BJ (cell line): ENCODE results near the gene EEF1A2. TPM values are rescaled to one million over a fixed set of nuclear protein-coding genes. Genes with fewer than 3 reads are reported as not detected.

Source experiments
- CTCF ChIA-PET: fragments of 350-600 bp; formaldehyde crosslinking; extraction: SDS; loops from one replicate; lab custom pipeline; 2021; ENCODE audit warnings: antibody characterized with exemption, inconsistent platforms; lab: Yijun Ruan, JAX
- POLR2A ChIA-PET: fragments of 300-600 bp; sonication (Branson Sonifier 250); formaldehyde crosslinking; extraction: SDS; loops from one replicate; lab custom pipeline; 2021; ENCODE audit warnings: antibody characterized with exemption; lab: Charles Lee
- DNase-seq: peaks from one replicate; pipeline ENCODE4 v3.0.0-alpha.2; 2011; ENCODE audit warnings: low read depth
- H3K27me3 ChIP-seq: 2 replicates; pipeline ENCODE4 v1.6.0; 2011; ENCODE audit warnings: low read length; ENCODE audit not compliant: control insufficient read depth, insufficient read depth
- H3K36me3 ChIP-seq: 2 replicates; pipeline ENCODE4 v1.5.1; 2011; ENCODE audit warnings: low read length; ENCODE audit not compliant: control insufficient read depth, insufficient read depth
- H3K4me3 ChIP-seq: 2 replicates; pipeline ENCODE4 v1.5.1; 2011; ENCODE audit warnings: low read depth, mild to moderate bottlenecking, control low read depth, low read length
- polyA plus RNA-seq: library from polyadenylated mRNA; depleted of rRNA; stranded (reverse); fragments of >200 nt; gene quantifications from 2 replicates; pipeline ENCODE4 v1.2.3, GENCODE V29; 2011
- TF ChIP-seq, protein P1 (sequence below): IDR thresholded peaks from 2 replicates; pipeline ENCODE4 v1.5.1; 2011; ENCODE audit warnings: low read depth, mild to moderate bottlenecking, control low read depth, inconsistent platforms, low read length, moderate library complexity; ENCODE audit not compliant: insufficient read depth

The EEF1A2 gene
- polyA plus RNA-seq, 1 experiment, result 9.4 TPM

GRCh38 chr20:63465380-63466249, 33.3 kb downstream of the EEF1A2 start:
- ChIA-PET CTCF (interaction anchor here (1.9 kb wide), 1 partner anchor 30 kb away, joined by 6 read pairs; no protein-coding TSS in a partner anchor), POLR2A (no interaction called here)
- Histone ChIP-seq H3K27me3 (peaks cover 4% of the 10 kb centered on the region), H3K36me3 (no peaks in the 10 kb centered on the region), H3K4me3 (no peak overlapping the region)
- TF ChIP-seq, protein P1, sequence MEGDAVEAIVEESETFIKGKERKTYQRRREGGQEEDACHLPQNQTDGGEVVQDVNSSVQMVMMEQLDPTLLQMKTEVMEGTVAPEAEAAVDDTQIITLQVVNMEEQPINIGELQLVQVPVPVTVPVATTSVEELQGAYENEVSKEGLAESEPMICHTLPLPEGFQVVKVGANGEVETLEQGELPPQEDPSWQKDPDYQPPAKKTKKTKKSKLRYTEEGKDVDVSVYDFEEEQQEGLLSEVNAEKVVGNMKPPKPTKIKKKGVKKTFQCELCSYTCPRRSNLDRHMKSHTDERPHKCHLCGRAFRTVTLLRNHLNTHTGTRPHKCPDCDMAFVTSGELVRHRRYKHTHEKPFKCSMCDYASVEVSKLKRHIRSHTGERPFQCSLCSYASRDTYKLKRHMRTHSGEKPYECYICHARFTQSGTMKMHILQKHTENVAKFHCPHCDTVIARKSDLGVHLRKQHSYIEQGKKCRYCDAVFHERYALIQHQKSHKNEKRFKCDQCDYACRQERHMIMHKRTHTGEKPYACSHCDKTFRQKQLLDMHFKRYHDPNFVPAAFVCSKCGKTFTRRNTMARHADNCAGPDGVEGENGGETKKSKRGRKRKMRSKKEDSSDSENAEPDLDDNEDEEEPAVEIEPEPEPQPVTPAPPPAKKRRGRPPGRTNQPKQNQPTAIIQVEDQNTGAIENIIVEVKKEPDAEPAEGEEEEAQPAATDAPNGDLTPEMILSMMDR, result no peak
- no peak for DNase-seq

- ChIA-PET CTCF (interaction anchor here (1.9 kb wide), 1 partner anchor 32 kb away, joined by 6 read pairs; no protein-coding TSS in a partner anchor), POLR2A (interaction anchor here (0.6 kb wide), 1 partner anchor 110 kb away, joined by 5 read pairs; the partner anchor contains the start of gene HELZ2)
- Histone ChIP-seq H3K27me3 (peaks cover 2% of the 10 kb centered on the region), H3K36me3 (no peaks in the 10 kb centered on the region), H3K4me3 (no peak overlapping the region)
- TF ChIP-seq, protein P1, result no peak
- DNase-seq, result no peak
These were observed 34.6 kb downstream of the EEF1A2 start for GRCh38 chr20:63464289-63464635.

- peaks cover 2% of the 10 kb centered on the region for H3K27me3 ChIP-seq
- CTCF ChIA-PET, result interaction anchor here (1.9 kb wide), 1 partner anchor 32 kb away, joined by 6 read pairs; no protein-coding TSS in a partner anchor
These were observed 35.2 kb downstream of the EEF1A2 start for GRCh38 chr20:63463400-63464288.

DNA sequence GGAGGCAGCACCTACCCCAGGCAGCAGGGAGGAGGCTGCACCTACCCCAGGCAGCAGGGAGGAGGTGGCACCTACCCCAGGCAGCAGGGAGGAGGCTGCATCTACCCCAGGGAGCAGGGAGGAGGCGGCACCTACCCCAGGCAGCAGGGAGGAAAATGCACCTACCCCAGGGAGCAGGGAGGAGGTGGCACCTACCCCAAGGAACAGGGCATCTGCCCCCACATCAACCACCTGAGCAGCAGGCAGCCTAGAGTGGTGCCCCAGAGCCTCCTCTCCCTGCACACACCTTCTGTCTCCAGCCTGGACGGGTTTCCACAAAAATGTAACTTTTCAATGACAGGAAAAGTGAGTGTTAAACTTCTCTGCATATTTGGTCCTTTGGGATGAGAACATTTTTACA, 36.6 kb downstream of the EEF1A2 start:
- no peaks in the 10 kb centered on the region for H3K36me3 ChIP-seq
- POLR2A ChIA-PET, result no interaction called here
- peaks cover 2% of the 10 kb centered on the region for H3K27me3 ChIP-seq
- TF ChIP-seq, protein P1, result no peak
- CTCF ChIA-PET, result no interaction called here
- no peak overlapping the region for H3K4me3 ChIP-seq
- DNase-seq, result no peak

More at GRCh38 chr20:63463400-63464288, 35.2 kb downstream of the EEF1A2 start:
- TF ChIP-seq, protein P1, result no peak
- no peak for DNase-seq
- Histone ChIP-seq H3K36me3 (no peaks in the 10 kb centered on the region), H3K4me3 (no peak overlapping the region)
- POLR2A ChIA-PET, result no interaction called here
